ENCODE measurements around the gene IL1B.

GRCh38 chr2:112880696-112881095 is 44.1 kb upstream of the IL1B start:
- TF ChIP-seq CTCF (IDR thresholded peaks at IDR 0.05; ENCODE audit: low read depth, low read length) (no peak), POLR2A (IDR thresholded peaks at IDR 0.05; ENCODE audit: extremely low read depth, insufficient read length) (no peak), MAX (IDR thresholded peaks at IDR 0.05; ENCODE audit: low read depth, low read length) (no peak), MYC (IDR thresholded peaks at IDR 0.05; ENCODE audit: low read depth, low read length) (no peak)

All from NB4 (cell line).